GM18526 (cell line): ENCODE results near the gene THEM5.

Experiments used
- POLR2A ChIP-seq: IDR thresholded peaks from 3 replicates; pipeline ENCODE4 v1.6.1; 2011; ENCODE audit not compliant: insufficient read length; ENCODE audit errors: extremely low read depth

Gene THEM5

GRCh38 chr1:151846686-151847237, 6.8 kb downstream of the THEM5 start:
- TF ChIP-seq POLR2A, result no peak

- no peak for TF ChIP-seq POLR2A
Measured at GRCh38 chr1:151846062-151846568, 7.4 kb downstream of the THEM5 start.

GRCh38 chr1:151843398-151843797, 10.1 kb downstream of the THEM5 start:
- TF ChIP-seq POLR2A, result no peak

- no peak for TF ChIP-seq POLR2A
Measured at GRCh38 chr1:151841141-151841540, 12.4 kb downstream of the THEM5 start.

DNA sequence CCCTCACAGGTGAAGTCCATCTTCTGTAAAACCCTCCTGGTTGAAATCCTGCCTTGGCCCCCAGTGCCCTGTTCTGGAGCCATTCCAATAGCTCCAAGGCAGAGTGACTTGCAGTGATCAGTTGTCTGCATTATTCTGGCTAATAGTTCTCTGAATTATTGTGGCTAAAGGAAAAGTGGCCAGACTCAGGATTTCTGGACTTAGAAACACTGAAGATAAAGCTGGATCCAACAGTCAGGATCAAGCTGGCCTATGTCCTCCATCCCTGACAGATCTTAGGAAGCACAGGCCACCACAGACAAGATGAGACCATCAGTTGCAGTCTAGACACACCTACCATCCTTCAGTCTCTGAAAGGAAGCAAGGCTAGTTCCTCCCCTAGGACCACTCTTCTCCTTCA, 13.1 kb downstream of the THEM5 start:
- TF ChIP-seq POLR2A, result no peak

GRCh38 chr1:151839457-151840403, 13.8 kb downstream of the THEM5 start, which contains the start of gene C2CD4D:
Gene C2CD4D (minus strand): TSS chr1:151839820. CDS start chr1:151838989, 831 bp downstream.
- TF ChIP-seq POLR2A, result peak; percentile 19

GRCh38 chr1:151839082-151839412, 14.5 kb downstream of the THEM5 start:
- no peak for TF ChIP-seq POLR2A

DNA sequence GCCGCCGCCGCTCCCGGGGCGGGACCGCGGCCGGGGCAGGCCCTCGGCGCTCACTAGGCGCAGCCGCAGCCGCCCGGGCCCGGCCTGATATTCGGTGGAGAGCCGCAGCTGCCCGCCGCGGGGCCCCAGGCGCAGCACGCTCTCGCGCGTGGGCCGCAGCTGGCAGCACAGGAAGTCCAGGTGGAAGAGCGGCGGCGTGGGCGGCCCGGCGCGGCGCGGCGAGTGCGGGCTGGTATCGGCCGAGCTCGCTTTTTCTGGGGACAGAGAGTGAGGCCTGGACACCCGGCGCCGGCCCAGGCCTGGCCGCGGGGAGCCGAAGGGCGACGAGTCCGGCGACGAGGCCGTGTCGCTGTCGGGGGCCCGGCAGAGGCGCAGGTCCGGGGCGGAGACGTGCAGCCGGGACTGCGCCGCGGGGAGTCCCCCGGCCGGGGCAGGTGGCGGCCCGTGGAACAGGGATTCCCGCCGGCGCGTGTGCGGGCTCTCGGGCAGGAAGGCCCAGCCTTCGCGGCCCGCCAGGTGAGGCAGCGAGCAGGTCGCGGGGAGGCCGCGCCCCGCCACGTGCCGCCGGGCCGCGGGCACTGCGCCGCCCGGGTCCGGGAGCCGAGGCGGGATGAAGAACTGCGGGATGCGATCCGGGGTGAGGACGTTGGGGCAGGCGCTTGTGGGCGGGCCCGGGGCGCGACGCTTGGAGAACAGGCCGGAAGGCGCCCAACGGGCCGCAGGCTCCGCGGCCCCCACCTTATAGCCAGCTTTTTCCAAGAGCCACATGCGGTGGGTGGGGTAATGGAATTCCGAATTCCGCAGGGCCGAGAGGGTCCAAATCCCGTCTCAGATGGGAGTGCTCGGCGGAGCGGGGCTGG, 15.1 kb downstream of the THEM5 start:
- no peak for TF ChIP-seq POLR2A

GRCh38 chr1:151837884-151838221, 15.7 kb downstream of the THEM5 start:
- no peak for TF ChIP-seq POLR2A

GRCh38 chr1:151837197-151837596, 16.3 kb downstream of the THEM5 start:
- no peak for TF ChIP-seq POLR2A

DNA sequence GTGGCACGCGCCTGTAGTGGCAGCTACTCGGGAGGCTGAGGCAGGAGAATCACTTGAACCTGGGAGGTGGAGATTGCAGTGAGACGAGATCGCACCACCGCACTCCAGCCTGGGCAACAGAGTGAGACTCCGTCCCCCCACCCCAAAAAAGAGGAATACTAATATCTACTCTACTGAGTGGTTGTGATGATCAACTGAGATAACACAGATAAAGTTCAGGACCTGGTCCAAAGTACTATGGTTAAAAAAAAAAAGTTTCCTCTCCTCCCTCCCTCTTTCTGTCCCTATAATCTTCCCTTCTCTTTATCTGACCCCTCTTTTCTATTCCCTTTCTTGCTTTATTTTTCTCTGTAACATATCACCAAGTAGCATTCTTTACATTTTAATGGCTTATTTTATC, 17.9 kb downstream of the THEM5 start:
- TF ChIP-seq POLR2A, result no peak

DNA sequence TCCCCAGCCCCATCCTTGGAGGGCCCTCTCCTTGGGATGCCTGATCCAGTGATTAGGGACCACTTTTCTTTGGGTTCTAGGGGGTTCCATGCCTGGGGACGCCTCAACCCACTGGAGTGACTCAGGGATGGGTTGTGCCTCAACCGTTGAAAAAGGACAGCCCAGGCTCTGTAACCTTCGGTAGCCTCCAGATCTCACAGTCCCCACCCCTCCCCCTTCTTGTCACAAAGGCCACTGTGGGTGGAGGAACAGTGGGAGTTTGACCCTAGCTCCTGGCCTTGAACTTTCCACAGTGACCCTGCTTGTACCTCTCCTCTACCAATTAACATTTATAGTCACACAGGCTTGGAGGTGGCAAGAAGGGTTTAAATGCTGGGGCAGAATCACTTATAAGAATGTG, 19.3 kb downstream of the THEM5 start:
- TF ChIP-seq POLR2A, result no peak

DNA sequence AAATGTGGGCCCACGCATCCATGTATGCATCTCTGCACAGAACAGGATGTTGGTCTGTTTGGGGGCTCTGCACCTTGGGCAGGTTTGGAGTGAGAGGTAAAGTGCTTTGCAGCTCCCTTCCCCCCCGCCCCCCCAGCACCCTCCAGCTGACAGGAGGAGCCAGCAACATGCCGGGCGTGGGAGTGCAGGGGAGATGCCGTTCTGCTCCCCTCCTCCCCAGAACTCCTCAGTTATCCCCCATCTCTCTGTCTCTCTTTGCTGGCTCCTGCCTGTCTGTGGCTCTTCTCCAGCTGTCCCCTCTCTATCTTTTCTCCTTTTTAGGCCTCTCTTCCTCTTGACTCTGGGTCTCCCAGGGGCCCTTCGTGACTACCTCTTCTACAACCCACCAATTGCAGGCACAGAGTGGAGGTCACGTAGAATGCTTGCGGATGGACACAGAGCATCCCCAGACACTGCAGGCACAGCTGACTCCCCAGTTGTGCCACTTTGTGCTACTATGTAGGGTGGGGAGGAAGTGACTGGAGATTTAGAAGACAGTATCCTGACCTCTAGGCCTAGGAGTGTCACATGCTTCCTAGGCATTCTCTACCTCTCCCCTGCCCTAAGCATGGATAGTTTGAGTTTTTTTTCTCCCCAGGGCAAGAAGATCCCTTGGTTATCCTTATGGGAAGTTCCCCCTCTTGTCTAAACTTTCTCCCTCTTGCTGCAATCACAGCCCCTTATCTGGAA, 20.2 kb downstream of the THEM5 start:
- no peak for TF ChIP-seq POLR2A

DNA sequence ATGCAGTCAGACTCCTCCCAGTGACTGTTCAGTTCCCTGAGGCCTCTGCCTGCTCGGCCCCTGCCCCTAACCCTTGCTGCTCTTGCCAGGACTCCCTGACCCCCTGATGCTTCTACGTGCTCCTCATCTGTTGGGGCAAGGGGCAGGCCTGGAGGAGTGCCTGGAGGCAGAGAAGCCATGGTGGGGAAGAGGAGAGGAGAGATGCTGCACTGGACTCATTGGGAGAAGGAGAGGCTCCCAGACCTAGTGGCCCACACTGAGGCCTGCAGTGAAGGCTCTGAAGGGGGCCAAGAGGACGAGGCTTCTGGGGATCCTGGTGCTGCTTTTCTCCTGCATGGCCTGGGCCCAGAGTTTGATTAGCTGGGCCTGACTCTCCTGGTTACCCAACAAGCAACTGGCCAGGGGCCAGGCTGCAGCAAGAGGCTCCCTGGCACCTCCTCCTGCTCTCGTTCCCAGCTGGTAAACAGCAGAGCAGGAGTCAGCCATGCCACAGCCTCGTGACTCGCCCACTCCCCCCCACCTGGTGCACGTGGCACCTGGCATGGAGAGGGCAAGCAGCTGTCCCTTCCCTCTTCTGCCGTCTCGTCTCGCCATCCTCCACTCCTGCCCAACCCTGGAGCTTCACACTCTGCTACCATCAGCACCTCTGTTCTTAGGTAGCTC, 21.1 kb downstream of the THEM5 start:
- no peak for TF ChIP-seq POLR2A
